Esophagus squamous epithelium (tissue), 5 donors: ENCODE data around the gene MAD1L1. TPM values are rescaled to one million over a fixed set of nuclear protein-coding genes. Genes with fewer than 3 reads are reported as not detected.

Experiments used
- DNase-seq: peaks from one replicate; lab custom pipeline; 2025; lab: John Stamatoyannopoulos, UW
- H3K27ac ChIP-seq, 4 donors: fragments of 200-600 bp; sonication (generic); one replicate each; pipeline ENCODE4 v1.5.1; 2016 to 2019; ENCODE audit warnings: mild to moderate bottlenecking in 1 of 4
- H3K27me3 ChIP-seq, 4 donors: fragments of 200-600 bp; sonication (generic); 1 replicate in 3 of 4; 2 replicates in 1 of 4; pipeline versions ENCODE4 v1.5.1 to v1.6.0; 2017 to 2021; ENCODE audit warnings: antibody characterized with exemption in 1 of 4
- H3K36me3 ChIP-seq, 3 donors: fragments of 200-600 bp; sonication (generic); one replicate each; pipeline ENCODE4 v1.5.1; 2016 to 2019
- H3K4me1 ChIP-seq, 3 donors: fragments of 200-600 bp; sonication (generic); one replicate each; pipeline ENCODE4 v1.5.1; 2017 to 2019
- H3K4me3 ChIP-seq, 4 donors: fragments of 200-600 bp; sonication (generic); 1 replicate in 3 of 4; 2 replicates in 1 of 4; pipeline ENCODE4 v1.5.1; 2016 to 2019; ENCODE audit warnings: mild to moderate bottlenecking in 2 of 4, moderate library complexity in 1 of 4
- H3K9me3 ChIP-seq, 3 donors: fragments of 200-600 bp; sonication (generic); one replicate each; pipeline ENCODE4 v1.5.1; 2016 to 2019
- CTCF ChIP-seq, 6 experiments: fragments of 450-650 bp in 4 of 6; fragments of 200-600 bp in 2 of 6; sonication (generic) in 2 of 6; IDR thresholded peaks; one replicate each; pipeline ENCODE4 v1.5.1; 2016 to 2019; ENCODE audit warnings: antibody characterized with exemption in 6 of 6, mild to moderate bottlenecking in 4 of 6, moderate library complexity in 4 of 6
- POLR2A ChIP-seq, 4 donors: fragments of 450-650 bp; IDR thresholded peaks; one replicate each; pipeline ENCODE4 v1.6.1; 2017; ENCODE audit warnings: antibody characterized with exemption in 4 of 4, mild to moderate bottlenecking in 4 of 4, moderate library complexity in 3 of 4
- WGBS, 2 donors: methylation state at CpG; one replicate each; pipeline ENCODE4 v1.1.5; 2018; 5-methylcytosine and 5-hydroxymethylcytosine counted together
- intact Hi-C: fragments of 100-400 bp; cut with DNase I; formaldehyde crosslinking; loops from one replicate; pipeline ENCODE4 v1.15.0; 2022
- total RNA-seq, 4 donors: library from RNA; depleted of rRNA; stranded (reverse); fragments of >200 nt; gene quantifications; one replicate each; pipeline ENCODE4 v1.1.0, GENCODE V29; 2016
- donor health status: DM: yes; HTN: yes; CAD: no.

Gene MAD1L1
- total RNA-seq, 4 donors from 2014 or later: 16.6 to 40.4 (median 30.2) TPM

- intact Hi-C loops: no loop called here
- 86 to 92% methylated on average over 6 to 12 of the region's 13 CpGs for WGBS, 2 donors
- Histone ChIP-seq H3K9me3 (no peaks in the 10 kb centered on the region), H3K27me3 (no peaks in the 10 kb centered on the region), H3K4me1 (no peaks in the 10 kb centered on the region), H3K27ac (no peak overlapping the region), H3K36me3 (no peaks in the 10 kb centered on the region), H3K4me3 (no peak overlapping the region)
- DNase-seq: no peak
- TF ChIP-seq POLR2A (IDR thresholded peaks at IDR 0.05): no peak
- TF ChIP-seq CTCF (IDR thresholded peaks at IDR 0.05): no peak
These were observed 138.9 kb downstream of the MAD1L1 start for GRCh38 chr7:2093843-2094220.

- no peak for DNase-seq
- TF ChIP-seq CTCF (IDR thresholded peaks at IDR 0.05): no peak
- TF ChIP-seq POLR2A (IDR thresholded peaks at IDR 0.05): no peak
- WGBS, 2 donors: 80 to 85% methylated on average over 13 of the region's 15 CpGs
- H3K27me3 ChIP-seq: no peaks in the 10 kb centered on the region
- H3K36me3 ChIP-seq: no peaks in the 10 kb centered on the region
- no peaks in the 10 kb centered on the region for H3K9me3 ChIP-seq
- intact Hi-C loops: no loop called here
- H3K27ac ChIP-seq: no peak overlapping the region
- no peak overlapping the region for H3K4me3 ChIP-seq
- H3K4me1 ChIP-seq: no peaks in the 10 kb centered on the region
These were observed 139.4 kb downstream of the MAD1L1 start for GRCh38 chr7:2093215-2093842.

- H3K36me3 ChIP-seq: no peaks in the 10 kb centered on the region
- 88 to 96% methylated on average over 8 of the region's 8 CpGs for WGBS, 2 donors
- H3K27ac ChIP-seq: no peak overlapping the region
- no peaks in the 10 kb centered on the region for H3K9me3 ChIP-seq
- DNase-seq: no peak
- TF ChIP-seq POLR2A (IDR thresholded peaks at IDR 0.05): no peak
- TF ChIP-seq CTCF (IDR thresholded peaks at IDR 0.05): no peak
- H3K27me3 ChIP-seq: no peaks in the 10 kb centered on the region
- H3K4me1 ChIP-seq: no peaks in the 10 kb centered on the region
- no peak overlapping the region for H3K4me3 ChIP-seq
- intact Hi-C loops: no loop called here
These were observed 140.5 kb downstream of the MAD1L1 start for GRCh38 chr7:2092279-2092678.

GRCh38 chr7:2090526-2091520 is 141.9 kb downstream of the MAD1L1 start:
- Histone ChIP-seq H3K27ac (peak overlapping the region in 2 of 4 donors; percentile 42 to 61), H3K4me3 (no peak overlapping the region), H3K27me3 (no peaks in the 10 kb centered on the region), H3K9me3 (no peaks in the 10 kb centered on the region), H3K4me1 (no peaks in the 10 kb centered on the region), H3K36me3 (no peaks in the 10 kb centered on the region)
- no peak for DNase-seq
- no peak for TF ChIP-seq CTCF (IDR thresholded peaks at IDR 0.05)
- no peak for TF ChIP-seq POLR2A (IDR thresholded peaks at IDR 0.05)
- WGBS, 2 donors: 79 to 91% methylated on average over 16 to 21 of the region's 29 CpGs
- intact Hi-C loops: no loop called here

GRCh38 chr7:2088801-2089200 is 143.9 kb downstream of the MAD1L1 start:
- Histone ChIP-seq H3K27me3 (no peaks in the 10 kb centered on the region), H3K36me3 (peaks cover 0 to 10% (median 0%) of the 10 kb centered on the region in 3 donors), H3K27ac (no peak overlapping the region), H3K9me3 (no peaks in the 10 kb centered on the region), H3K4me1 (no peaks in the 10 kb centered on the region), H3K4me3 (no peak overlapping the region)
- 88% methylated on average over 9 of the region's 15 CpGs; no CpG with 5 or more reads in 1 of the 2 donors for WGBS, 2 donors
- TF ChIP-seq CTCF (IDR thresholded peaks at IDR 0.05) (no peak), POLR2A (IDR thresholded peaks at IDR 0.05) (no peak)
- no peak for DNase-seq
- intact Hi-C loops: no loop called here
